Stomach (tissue), 9 donors: ENCODE measurements around the gene TFF2. TPM values are rescaled to one million over a fixed set of nuclear protein-coding genes. Genes with fewer than 3 reads are reported as not detected.

ENCODE experiments used
- DNase-seq, 2 donors: peaks; one replicate each; pipeline versions ENCODE4 v3.0.0 to v3.0.0-alpha.2; 2013 to 2019
- H3K27ac ChIP-seq, 5 donors: fragments of 200-600 bp in 4 of 5; sonication (generic) in 4 of 5; one replicate each; pipeline ENCODE4 v1.5.1; 2013 to 2019; ENCODE audit warnings: mild to moderate bottlenecking in 1 of 5, moderate library complexity in 1 of 5
- H3K27me3 ChIP-seq, 3 donors: fragments of 200-600 bp; sonication (generic); one replicate each; pipeline ENCODE4 v1.5.1; 2017 to 2019; ENCODE audit warnings: mixed run types in 1 of 3
- H3K36me3 ChIP-seq, 4 donors: fragments of 200-600 bp; sonication (generic); 1 replicate in 3 of 4; 2 replicates in 1 of 4; pipeline ENCODE4 v1.5.1; 2016 to 2019
- H3K4me1 ChIP-seq, 4 donors: fragments of 200-600 bp; sonication (generic); one replicate each; pipeline ENCODE4 v1.5.1; 2016 to 2019
- H3K4me3 ChIP-seq, 4 donors: fragments of 200-600 bp; sonication (generic) in 3 of 4; one replicate each; pipeline ENCODE4 v1.5.1; 2016 to 2019; ENCODE audit warnings: mild to moderate bottlenecking in 1 of 4
- H3K9me3 ChIP-seq, 4 donors: fragments of 200-600 bp; sonication (generic); one replicate each; pipeline ENCODE4 v1.5.1; 2016 to 2019
- EP300 ChIP-seq: sonication (generic); formaldehyde crosslinking; IDR thresholded peaks from one replicate; pipeline ENCODE4 v1.6.1; 2017; ENCODE audit warnings: antibody characterized with exemption
- POLR2A ChIP-seq, 4 donors: fragments of 450-650 bp; IDR thresholded peaks; one replicate each; pipeline ENCODE4 v1.6.1; 2016; ENCODE audit warnings: antibody characterized with exemption in 4 of 4, control low read depth in 2 of 4, mild to moderate bottlenecking in 1 of 4, moderate library complexity in 1 of 4
- POLR2AphosphoS5 ChIP-seq, 3 donors: sonication (generic); formaldehyde crosslinking; IDR thresholded peaks; one replicate each; pipeline ENCODE4 v1.6.1; 2016; ENCODE audit warnings: antibody characterized with exemption in 3 of 3
- WGBS, 5 donors: extraction: QIAGEN DNeasy Blood & Tissue Kit in 3 of 5; methylation state at CpG; one replicate each; pipeline versions ENCODE4 v1.1.5 to v1.1.7; 2013 to 2018; 5-methylcytosine and 5-hydroxymethylcytosine counted together
- intact Hi-C: fragments of 100-400 bp; cut with DNase I; formaldehyde crosslinking; loops from one replicate; pipeline ENCODE4 v1.15.1; 2023; ENCODE audit warnings: low total_unique reads
- polyA plus RNA-seq, 3 donors: library from polyadenylated mRNA; stranded (reverse); fragments of 200-250 nt; gene quantifications; one replicate each; pipeline ENCODE4 v1.2.3, GENCODE V29; 2013
- total RNA-seq, 5 donors: library from RNA; depleted of rRNA; stranded (reverse); fragments of >200 nt; gene quantifications; one replicate each; pipeline versions ENCODE4 v1.1.0 to v1.2.3, GENCODE V29; 2014 to 2016
- TF ChIP-seq, protein P1 (sequence below), 7 experiments: fragments of 450-650 bp in 4 of 7; fragments of 200-600 bp in 3 of 7; sonication (generic) in 3 of 7; IDR thresholded peaks; one replicate each; pipeline ENCODE4 v1.5.1; 2016 to 2019; ENCODE audit warnings: antibody characterized with exemption in 7 of 7, control low read depth in 2 of 7, mild to moderate bottlenecking in 1 of 7
- donor health status: healthy with polysubstance abuse.
- donor health status: Bipolar disorder and iron deficiency.
- donor health status: healthy.

The TFF2 gene
- total and polyA plus RNA-seq, 8 donors: 2.3 to 2,979 (median 1,062) TPM

DNA sequence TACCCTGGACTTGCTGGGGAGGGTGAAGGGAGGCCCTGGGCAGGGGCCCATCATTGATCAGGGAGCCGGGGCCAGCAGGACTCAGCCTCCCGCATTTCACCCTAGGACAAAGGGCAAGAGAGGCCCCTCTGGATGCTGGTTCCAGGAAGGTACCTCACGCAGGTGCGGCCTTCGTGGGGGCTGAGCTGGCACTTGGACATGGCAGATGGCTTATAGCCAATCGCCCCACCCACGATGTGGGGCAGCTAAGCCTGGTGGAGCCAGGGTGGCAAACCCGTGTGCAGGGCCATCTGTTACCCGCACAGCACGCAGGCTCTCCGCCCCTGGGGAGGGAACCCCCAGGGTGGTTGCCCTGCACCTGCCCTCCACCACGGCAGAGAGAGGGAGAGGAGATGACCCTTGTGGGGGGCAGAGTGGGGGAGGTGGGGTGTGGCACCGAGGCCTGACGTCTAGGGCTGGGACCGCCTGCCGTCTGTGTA, 38.1 kb downstream of the TFF2 start:
- Histone ChIP-seq H3K4me3 (no peak overlapping the region), H3K27ac (no peak overlapping the region), H3K4me1 (peaks cover 17 to 46% (median 36%) of the 10 kb centered on the region in 4 donors), H3K27me3 (peaks cover 0 to 42% (median 10%) of the 10 kb centered on the region in 3 donors), H3K36me3 (no peaks in the 10 kb centered on the region), H3K9me3 (no peaks in the 10 kb centered on the region)
- DNase-seq: no peak
- WGBS, 5 donors: 72 to 81% (median 74%) methylated on average over 8 to 16 of the region's 16 CpGs
- intact Hi-C loops: no loop called here
- TF ChIP-seq POLR2A (IDR thresholded peaks at IDR 0.05) (no peak), POLR2AphosphoS5 (IDR thresholded peaks at IDR 0.05) (no peak), EP300 (no peak)
- TF ChIP-seq, protein P1, sequence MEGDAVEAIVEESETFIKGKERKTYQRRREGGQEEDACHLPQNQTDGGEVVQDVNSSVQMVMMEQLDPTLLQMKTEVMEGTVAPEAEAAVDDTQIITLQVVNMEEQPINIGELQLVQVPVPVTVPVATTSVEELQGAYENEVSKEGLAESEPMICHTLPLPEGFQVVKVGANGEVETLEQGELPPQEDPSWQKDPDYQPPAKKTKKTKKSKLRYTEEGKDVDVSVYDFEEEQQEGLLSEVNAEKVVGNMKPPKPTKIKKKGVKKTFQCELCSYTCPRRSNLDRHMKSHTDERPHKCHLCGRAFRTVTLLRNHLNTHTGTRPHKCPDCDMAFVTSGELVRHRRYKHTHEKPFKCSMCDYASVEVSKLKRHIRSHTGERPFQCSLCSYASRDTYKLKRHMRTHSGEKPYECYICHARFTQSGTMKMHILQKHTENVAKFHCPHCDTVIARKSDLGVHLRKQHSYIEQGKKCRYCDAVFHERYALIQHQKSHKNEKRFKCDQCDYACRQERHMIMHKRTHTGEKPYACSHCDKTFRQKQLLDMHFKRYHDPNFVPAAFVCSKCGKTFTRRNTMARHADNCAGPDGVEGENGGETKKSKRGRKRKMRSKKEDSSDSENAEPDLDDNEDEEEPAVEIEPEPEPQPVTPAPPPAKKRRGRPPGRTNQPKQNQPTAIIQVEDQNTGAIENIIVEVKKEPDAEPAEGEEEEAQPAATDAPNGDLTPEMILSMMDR (IDR thresholded peaks at IDR 0.05): no peak

GRCh38 chr21:42311816-42312625, 38.8 kb downstream of the TFF2 start:
- TF ChIP-seq, protein P1 (IDR thresholded peaks at IDR 0.05): no peak
- TF ChIP-seq EP300 (no peak), POLR2AphosphoS5 (IDR thresholded peaks at IDR 0.05) (no peak), POLR2A (IDR thresholded peaks at IDR 0.05) (no peak)
- intact Hi-C loops: no loop called here
- no peak for DNase-seq
- no peaks in the 10 kb centered on the region for H3K36me3 ChIP-seq
- H3K27me3 ChIP-seq: peaks cover 0 to 48% (median 10%) of the 10 kb centered on the region in 3 donors
- no peak overlapping the region for H3K4me3 ChIP-seq
- peaks cover 17 to 46% (median 36%) of the 10 kb centered on the region in 4 donors for H3K4me1 ChIP-seq
- H3K9me3 ChIP-seq: no peaks in the 10 kb centered on the region
- 72 to 79% (median 78%) methylated on average over 20 to 21 of the region's 21 CpGs for WGBS, 5 donors
- no peak overlapping the region for H3K27ac ChIP-seq

DNA sequence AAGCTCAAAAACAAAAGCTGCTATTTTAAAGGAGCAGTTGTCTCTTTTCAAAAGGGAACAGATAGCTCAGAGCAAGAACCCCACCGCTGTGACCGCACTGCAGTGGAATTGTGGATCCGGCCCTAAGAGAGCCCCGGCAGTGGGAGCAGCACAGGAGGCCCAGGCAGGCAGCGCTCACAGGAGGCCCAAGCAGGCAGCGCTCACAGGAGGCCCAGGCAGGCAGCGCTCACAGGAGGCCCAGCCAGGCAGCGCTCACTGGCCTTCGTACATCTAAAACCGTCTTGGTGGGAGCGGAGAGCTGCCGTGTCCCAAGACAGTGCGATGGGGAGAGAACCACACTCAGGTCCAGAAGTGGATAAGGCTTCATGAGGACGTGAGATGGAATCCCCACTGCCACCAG, 39.6 kb downstream of the TFF2 start:
- WGBS, 5 donors: 90 to 95% (median 94%) methylated on average over 14 of the region's 14 CpGs
- H3K4me3 ChIP-seq: no peak overlapping the region
- intact Hi-C loops: no loop called here

DNA sequence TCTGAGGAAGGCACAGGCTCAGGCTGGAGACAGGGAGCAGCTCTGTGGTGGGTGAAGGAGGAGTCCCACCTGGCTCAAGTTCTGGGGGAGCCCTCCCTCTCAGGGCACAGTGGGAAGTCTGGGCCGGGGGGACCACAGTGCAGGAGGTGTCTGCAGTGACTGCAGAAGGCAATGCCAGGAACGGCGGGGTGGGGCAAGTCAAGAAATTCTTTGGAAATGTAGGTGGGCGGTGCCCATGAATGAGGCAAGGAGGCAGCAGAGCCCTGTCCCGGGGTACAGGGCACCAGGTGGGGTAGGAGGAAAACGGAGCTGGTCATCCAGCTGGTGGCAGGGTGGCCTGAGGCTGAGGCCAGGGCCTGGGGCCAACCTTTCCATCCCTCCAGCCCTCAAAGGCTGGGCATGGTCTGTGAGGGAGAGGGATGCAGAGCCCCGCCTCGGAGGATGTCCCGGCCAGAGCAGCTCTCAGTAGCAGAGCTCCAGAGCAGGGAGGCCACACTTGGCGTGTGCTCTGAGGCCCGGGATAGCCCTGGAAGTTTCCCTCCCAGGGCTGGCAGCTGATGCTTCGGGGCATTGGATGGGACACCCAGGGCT, 40.3 kb downstream of the TFF2 start:
- H3K4me3 ChIP-seq: no peak overlapping the region
- intact Hi-C loops: no loop called here

More for the DNA sequence above, 39.6 kb downstream of the TFF2 start:
- peaks cover 0 to 56% (median 10%) of the 10 kb centered on the region in 3 donors for H3K27me3 ChIP-seq
- no peaks in the 10 kb centered on the region for H3K9me3 ChIP-seq
- H3K27ac ChIP-seq: no peak overlapping the region
- H3K4me1 ChIP-seq: peaks cover 17 to 46% (median 36%) of the 10 kb centered on the region in 4 donors
- DNase-seq: no peak
- no peak for TF ChIP-seq EP300
- TF ChIP-seq, protein P1 (IDR thresholded peaks at IDR 0.05): no peak
- TF ChIP-seq POLR2AphosphoS5 (IDR thresholded peaks at IDR 0.05): no peak
- no peak for TF ChIP-seq POLR2A (IDR thresholded peaks at IDR 0.05)
- H3K36me3 ChIP-seq: no peaks in the 10 kb centered on the region

More for the DNA sequence above, 40.3 kb downstream of the TFF2 start:
- 74 to 79% (median 78%) methylated on average over 9 to 12 of the region's 12 CpGs for WGBS, 5 donors
- no peak for TF ChIP-seq EP300
- no peak for TF ChIP-seq POLR2A (IDR thresholded peaks at IDR 0.05)
- no peak for TF ChIP-seq POLR2AphosphoS5 (IDR thresholded peaks at IDR 0.05)
- TF ChIP-seq, protein P1 (IDR thresholded peaks at IDR 0.05): no peak
- Histone ChIP-seq H3K27me3 (peaks cover 0 to 62% (median 10%) of the 10 kb centered on the region in 3 donors), H3K4me1 (peaks cover 15 to 44% (median 34%) of the 10 kb centered on the region in 4 donors), H3K9me3 (no peaks in the 10 kb centered on the region), H3K27ac (no peak overlapping the region), H3K36me3 (no peaks in the 10 kb centered on the region)
- no peak for DNase-seq
